Activated T-helper 1 cell treated with anti-CD3 and anti-CD28 coated beads, Interleukin-2, amount 50 U/mL, for 16 hours (primary cell): ENCODE results near the gene GLB1L2.

Experiments
- DNase-seq, 2 donors: peaks; one replicate each; pipeline ENCODE4 v3.0.0-alpha.2; 2020; ENCODE audit warnings: low read depth in 1 of 2, low spot score in 1 of 2

GLB1L2 gene

GRCh38 chr11:134364261-134364660 lies 32.5 kb downstream of the GLB1L2 start:
- no peak for DNase-seq

- DNase-seq: no peak
Measured at GRCh38 chr11:134365011-134365925, 33.5 kb downstream of the GLB1L2 start.

- no peak for DNase-seq
Measured at GRCh38 chr11:134366254-134366653, 34.5 kb downstream of the GLB1L2 start.

- DNase-seq: no peak
Measured at GRCh38 chr11:134367781-134368180, 36.0 kb downstream of the GLB1L2 start.

- no peak for DNase-seq
Measured at GRCh38 chr11:134369656-134370525, 38.1 kb downstream of the GLB1L2 start.

GRCh38 chr11:134370526-134371435 lies 39.0 kb downstream of the GLB1L2 start:
- DNase-seq: no peak

GRCh38 chr11:134371436-134372185 lies 39.8 kb downstream of the GLB1L2 start:
- no peak for DNase-seq

GRCh38 chr11:134372536-134372935 lies 40.7 kb downstream of the GLB1L2 start:
- DNase-seq: no peak

GRCh38 chr11:134372961-134373360 lies 41.2 kb downstream of the GLB1L2 start:
- no peak for DNase-seq

- no peak for DNase-seq
Measured at GRCh38 chr11:134373591-134374052, 41.8 kb downstream of the GLB1L2 start.

GRCh38 chr11:134374171-134374570 lies 42.4 kb downstream of the GLB1L2 start:
- DNase-seq: no peak

- DNase-seq: no peak
Measured at GRCh38 chr11:134374891-134375550, 43.2 kb downstream of the GLB1L2 start.

GRCh38 chr11:134376150-134376921 lies 44.5 kb downstream of the GLB1L2 start:
- no peak for DNase-seq

GRCh38 chr11:134377876-134378275 lies 46.1 kb downstream of the GLB1L2 start:
- no peak for DNase-seq

- no peak for DNase-seq
Measured at GRCh38 chr11:134379241-134379640, 47.5 kb downstream of the GLB1L2 start.

GRCh38 chr11:134380229-134380628 lies 48.4 kb downstream of the GLB1L2 start:
- no peak for DNase-seq

GRCh38 chr11:134380785-134381184 lies 49.0 kb downstream of the GLB1L2 start:
- no peak for DNase-seq

- DNase-seq: no peak
Measured at GRCh38 chr11:134382257-134382656, 50.5 kb downstream of the GLB1L2 start.

- no peak for DNase-seq
Measured at GRCh38 chr11:134382830-134383229, 51.0 kb downstream of the GLB1L2 start.
